NT2/D1 (cell line): ENCODE measurements around the gene CLASP1.

Source experiments
- SUZ12 ChIP-seq: IDR thresholded peaks from 2 replicates; pipeline ENCODE4 v1.6.1; 2011; ENCODE audit not compliant: insufficient read length, insufficient read depth; ENCODE audit errors: extremely low read depth
- YY1 ChIP-seq: IDR thresholded peaks from 2 replicates; pipeline ENCODE4 v1.6.1; 2011; ENCODE audit not compliant: insufficient read length, insufficient read depth

GRCh38 chr2:121605820-121606733 is 43.2 kb downstream of the CLASP1 start:
- no peak for TF ChIP-seq YY1
- TF ChIP-seq SUZ12, result no peak
